Left colon (tissue), 2 donors: Measurements from ENCODE around the gene VWA8. TPM values are rescaled to one million over a fixed set of nuclear protein-coding genes. Genes with fewer than 3 reads are reported as not detected.
A peak's percentile ranks its signal among the peaks of the same experiment; 100 is the strongest.
"Not testable (repeated sequence)": the region's sequence is repeated elsewhere in the genome, so short reads cannot be mapped to it uniquely, and the experiment has no call there.

Source experiments
- ATAC-seq: fragments of 200-7000 bp; cut with Tn5 transposase; one replicate; pipeline ENCODE4 v1.9.1; 2020; ENCODE audit warnings: mild to moderate bottlenecking, moderate library complexity
- DNase-seq, 2 donors: peaks; one replicate each; pipeline ENCODE4 v3.0.0-alpha.2; 2020
- intact Hi-C, 2 donors: fragments of 100-400 bp; cut with DNase I in 1 of 2; cut with micrococcal nuclease in 1 of 2; formaldehyde crosslinking; loops; one replicate each; pipeline versions ENCODE4 v1.11.2 to v1.14.0; 2022; cut with DNase I, micrococcal nuclease
- total RNA-seq, 2 donors: library from RNA; stranded (reverse); fragmentation: NEBNext Ultra II Directional; extraction: Animal tissue kit (Norgen Biotek cat#: 25700); gene quantifications; one replicate each; pipeline ENCODE4 v1.2.1, GENCODE V29; 2021
- donor health status: DM: no; HTN: no; CAD: no.
- donor health status: DM: yes; HTN: yes; CAD: no.

The VWA8 gene
- total RNA-seq, 2 donors from 2014 or later, result 26.9 to 31.1 TPM

DNA sequence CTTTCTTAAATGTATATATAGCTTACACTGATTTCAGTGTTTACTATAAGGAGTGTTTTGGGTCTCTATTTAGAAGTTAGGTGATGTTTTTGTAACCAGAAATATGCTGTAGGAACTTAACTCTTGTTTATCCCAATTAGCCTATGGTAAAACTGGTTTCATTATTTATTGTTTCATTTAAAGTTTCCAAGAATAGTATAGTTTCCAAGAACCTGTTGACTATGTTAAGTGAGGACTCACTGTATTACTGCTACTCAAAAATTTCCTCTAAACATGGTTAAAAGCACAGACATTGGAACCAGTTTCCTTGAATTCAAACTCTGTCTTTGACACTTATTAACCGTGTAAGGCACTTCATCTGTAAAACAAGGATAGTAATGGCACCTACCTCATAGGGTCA lies 316.2 kb downstream of the VWA8 start:
- intact Hi-C loops, result no loop called here
- no peak for ATAC-seq
- DNase-seq, result no peak

DNA sequence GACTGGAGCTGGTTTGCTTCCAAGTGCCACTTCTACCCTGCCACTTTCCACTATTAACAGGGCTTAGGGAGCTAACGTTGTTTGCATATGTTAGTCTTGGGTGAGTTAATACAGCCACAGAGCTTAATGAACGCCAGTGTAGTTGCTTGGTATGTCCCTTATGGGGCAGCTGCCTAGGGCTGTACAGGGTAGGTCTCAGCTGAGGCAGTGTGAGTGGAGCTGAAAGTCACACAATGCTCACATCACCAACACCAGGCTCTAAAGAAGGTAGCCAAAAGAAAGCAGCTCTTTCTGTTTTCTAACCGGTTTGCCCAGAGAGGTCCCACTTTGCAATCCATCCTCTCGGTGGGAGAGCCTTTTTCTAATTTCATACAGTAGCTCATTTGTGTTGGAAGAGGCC lies 317.4 kb downstream of the VWA8 start:
- intact Hi-C loops, result no loop called here
- DNase-seq (no peak), ATAC-seq (no peak)

DNA sequence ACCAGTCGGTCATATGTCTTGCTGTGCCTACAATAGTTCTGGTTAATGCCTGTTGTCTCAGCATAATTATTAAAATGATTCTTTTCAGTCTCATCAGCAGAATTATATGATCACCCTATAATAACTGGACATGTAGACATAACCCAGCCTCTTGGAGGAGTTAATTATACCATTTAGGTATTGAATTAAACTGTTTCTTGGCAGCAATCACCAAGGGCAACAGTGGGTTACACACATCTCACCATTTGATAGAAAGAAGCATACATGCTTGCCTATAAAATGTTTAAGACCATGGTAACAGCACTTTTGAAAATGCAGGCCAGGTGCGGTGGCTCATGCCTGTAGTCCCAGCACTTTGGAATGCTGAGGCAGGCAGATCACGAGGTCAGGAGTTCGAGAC lies 318.9 kb downstream of the VWA8 start:
- ATAC-seq (no peak), DNase-seq (no peak)
- intact Hi-C loops, result no loop called here

- intact Hi-C loops, result no loop called here
- no peak for ATAC-seq
- no peak for DNase-seq
Measured at GRCh38 chr13:41641429-41641828, 319.5 kb downstream of the VWA8 start.

DNA sequence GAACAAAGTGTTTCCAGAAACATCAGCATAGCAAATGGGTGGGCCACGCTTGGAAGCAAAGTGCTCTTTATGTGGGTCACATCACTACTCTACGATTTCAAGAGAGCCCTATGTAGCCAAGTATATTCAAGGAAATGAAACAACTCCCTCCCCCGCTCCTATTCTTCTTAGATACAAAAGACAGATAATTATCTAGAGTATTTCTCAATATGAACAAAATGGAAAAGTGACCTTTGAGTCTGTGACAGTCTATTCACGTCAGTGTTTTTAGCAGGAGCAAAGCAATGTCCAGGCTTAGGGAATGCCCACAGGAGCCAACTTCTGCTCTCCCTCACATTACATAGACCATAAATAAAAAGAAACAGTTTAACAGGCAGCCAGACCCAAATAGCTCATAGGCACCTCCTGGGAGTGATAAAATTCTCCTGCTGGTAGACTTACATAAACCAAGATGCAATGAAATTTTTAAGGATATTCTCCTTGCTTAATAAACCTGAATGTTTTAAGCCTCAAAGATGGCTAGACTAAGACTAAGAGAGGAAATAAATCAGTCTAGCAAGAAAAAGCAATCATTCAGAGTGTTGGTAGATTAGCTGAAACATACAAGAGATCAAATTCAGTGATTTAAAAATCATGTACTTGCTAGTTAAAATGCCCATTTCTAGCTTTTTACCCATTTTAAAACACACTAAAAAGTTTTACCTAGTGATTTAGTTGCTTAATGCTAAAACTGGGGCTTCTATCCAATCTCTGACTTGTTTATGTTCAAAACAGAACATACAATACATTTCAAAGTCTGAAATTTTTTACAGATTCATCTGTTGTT lies 320.7 kb downstream of the VWA8 start:
- intact Hi-C loops, result no loop called here
- ATAC-seq (no peak), DNase-seq (no peak)

- no peak for DNase-seq
- no peak for ATAC-seq
- intact Hi-C loops, result no loop called here
Measured at GRCh38 chr13:41639237-41639904, 321.5 kb downstream of the VWA8 start.

GRCh38 chr13:41637586-41637985 lies 323.3 kb downstream of the VWA8 start:
- DNase-seq (no peak), ATAC-seq (no peak)
- intact Hi-C loops, result no loop called here

GRCh38 chr13:41637032-41637431 lies 323.9 kb downstream of the VWA8 start:
- DNase-seq, ATAC-seq, intact Hi-C loops: not testable (repeated sequence)

- DNase-seq, ATAC-seq, intact Hi-C loops: not testable (repeated sequence)
Measured at GRCh38 chr13:41636590-41636989, 324.3 kb downstream of the VWA8 start.

- no peak for DNase-seq
- intact Hi-C loops, result no loop called here
Measured at GRCh38 chr13:41634407-41634806, 326.5 kb downstream of the VWA8 start.

DNA sequence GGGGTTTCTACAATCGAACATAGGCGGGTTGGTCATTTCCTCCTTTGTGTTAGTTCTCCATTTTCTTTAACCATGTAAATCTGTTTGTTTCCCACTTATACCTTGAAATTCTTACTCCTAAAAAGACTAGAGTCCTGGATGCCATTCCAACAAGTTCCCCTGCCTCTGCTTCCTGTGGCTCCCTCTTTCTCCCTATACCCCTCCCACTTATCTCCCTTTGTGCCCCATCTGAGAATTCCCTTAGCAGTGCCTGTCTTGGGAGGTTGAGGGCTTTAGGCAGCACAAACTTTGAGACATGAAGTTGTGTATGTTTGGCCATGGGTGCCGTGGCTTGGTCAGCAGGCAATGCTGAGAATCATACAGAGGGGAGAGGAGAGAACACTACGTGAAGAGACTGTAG lies 327.1 kb downstream of the VWA8 start:
- ATAC-seq (no peak), DNase-seq (no peak)
- intact Hi-C loops, result no loop called here

More at GRCh38 chr13:41634407-41634806, 326.5 kb downstream of the VWA8 start:
- no peak for ATAC-seq

DNA sequence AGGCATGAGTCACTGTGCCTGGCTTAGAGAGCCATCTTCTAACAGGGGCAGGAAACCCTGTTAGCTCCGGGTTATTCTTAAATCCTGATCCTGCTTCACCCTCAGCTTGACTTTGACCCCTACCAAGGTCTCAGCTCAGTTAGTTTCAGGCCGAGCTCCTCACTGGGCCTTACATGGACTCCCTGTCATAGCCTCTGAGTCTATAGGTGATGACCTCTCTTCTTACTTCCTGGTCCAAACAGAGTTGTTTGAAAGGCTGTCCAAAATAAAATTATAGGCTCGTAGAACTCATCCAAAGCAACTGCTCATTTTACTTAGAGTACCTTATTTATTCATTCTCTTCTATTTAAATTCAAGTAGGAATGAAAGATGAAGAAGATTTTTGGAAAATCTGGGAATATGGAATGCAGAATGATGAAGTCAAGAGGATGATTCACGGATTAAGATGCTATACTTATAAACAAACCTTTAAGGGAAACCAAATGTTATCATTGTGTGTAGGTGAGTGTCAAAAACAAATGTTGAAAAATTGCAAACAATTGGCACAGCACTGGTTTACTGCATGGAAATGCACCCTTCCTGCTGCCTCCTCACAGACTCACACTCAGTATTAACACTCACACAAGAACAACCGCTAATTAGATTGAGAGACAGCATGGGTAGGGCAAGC lies 329.5 kb downstream of the VWA8 start:
- no peak for DNase-seq
- intact Hi-C loops, result no loop called here
- ATAC-seq, result no peak

DNA sequence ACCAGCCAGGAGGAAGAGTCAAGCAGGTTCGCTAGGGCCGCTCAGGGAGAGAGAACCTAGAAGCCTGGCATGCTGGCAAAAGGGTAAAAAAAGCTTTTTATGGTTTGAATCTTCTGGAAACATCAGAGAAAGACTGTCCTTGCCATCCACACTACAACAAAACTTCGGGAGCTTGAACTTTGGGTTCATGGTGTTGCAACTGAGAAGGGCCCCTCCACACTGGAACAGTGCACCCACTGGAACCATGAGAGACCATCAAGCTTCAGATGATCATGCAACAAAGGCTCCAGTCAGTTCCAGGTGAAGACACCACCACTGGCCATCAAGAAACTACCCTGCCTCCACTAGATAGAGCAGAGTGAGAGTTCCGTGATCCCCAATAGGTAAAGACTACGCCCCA lies 333.5 kb downstream of the VWA8 start:
- ATAC-seq, result no peak
- DNase-seq, result no peak
- intact Hi-C loops, result no loop called here

DNA sequence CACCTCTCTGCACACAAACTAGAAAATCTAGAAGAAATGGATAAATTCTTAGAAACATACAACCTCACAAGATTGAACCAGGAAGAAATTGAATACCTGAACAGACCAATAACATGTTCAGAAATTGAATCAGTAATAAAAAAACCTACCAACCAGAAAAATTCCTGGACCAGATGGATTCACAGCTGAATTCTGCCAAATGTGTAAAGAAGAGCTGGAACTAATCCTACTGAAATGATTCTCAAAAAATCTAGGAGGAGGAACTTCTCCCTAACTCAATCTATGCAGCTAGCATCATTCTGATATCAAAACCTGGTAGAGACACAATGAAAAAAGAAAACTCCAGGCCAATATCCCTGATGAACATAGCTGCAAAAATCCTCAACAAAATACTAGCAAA lies 336.9 kb downstream of the VWA8 start:
- no peak for ATAC-seq
- DNase-seq, result no peak
- intact Hi-C loops, result no loop called here

GRCh38 chr13:41622432-41623429 lies 338.2 kb downstream of the VWA8 start:
- ATAC-seq (peak; percentile 73), DNase-seq (no peak)
- intact Hi-C loops, result no loop called here

GRCh38 chr13:41621716-41622431 lies 339.0 kb downstream of the VWA8 start:
- intact Hi-C loops, result no loop called here
- no peak for DNase-seq
- no peak for ATAC-seq

DNA sequence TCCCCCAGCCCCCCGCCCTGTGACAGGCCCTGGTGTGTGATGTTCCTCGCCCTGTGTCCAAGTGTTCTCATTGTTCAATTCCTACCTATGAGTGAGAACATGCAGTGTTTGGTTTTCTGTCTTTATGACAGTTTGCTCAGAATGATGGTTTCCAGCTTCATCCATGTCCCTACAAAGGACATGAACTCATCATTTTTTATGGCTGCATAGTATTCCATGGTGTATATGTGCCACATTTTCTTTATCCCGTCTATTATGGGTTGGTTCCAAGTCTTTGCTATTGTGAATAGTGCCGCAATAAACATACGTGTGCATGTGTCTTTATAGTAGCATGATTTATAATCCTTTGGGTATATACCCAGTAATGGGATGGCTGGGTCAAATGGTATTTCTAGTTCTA lies 343.3 kb downstream of the VWA8 start:
- ATAC-seq, DNase-seq, intact Hi-C loops: not testable (repeated sequence)

GRCh38 chr13:41616151-41616550 lies 344.8 kb downstream of the VWA8 start:
- intact Hi-C loops, result no loop called here
- DNase-seq, result no peak
- ATAC-seq, result no peak
